ENCODE data around the gene AUTS2.

Gene AUTS2

GRCh38 chr7:70374772-70375533 lies 776.7 kb downstream of the AUTS2 start:
- no peak for DNase-seq

DNA sequence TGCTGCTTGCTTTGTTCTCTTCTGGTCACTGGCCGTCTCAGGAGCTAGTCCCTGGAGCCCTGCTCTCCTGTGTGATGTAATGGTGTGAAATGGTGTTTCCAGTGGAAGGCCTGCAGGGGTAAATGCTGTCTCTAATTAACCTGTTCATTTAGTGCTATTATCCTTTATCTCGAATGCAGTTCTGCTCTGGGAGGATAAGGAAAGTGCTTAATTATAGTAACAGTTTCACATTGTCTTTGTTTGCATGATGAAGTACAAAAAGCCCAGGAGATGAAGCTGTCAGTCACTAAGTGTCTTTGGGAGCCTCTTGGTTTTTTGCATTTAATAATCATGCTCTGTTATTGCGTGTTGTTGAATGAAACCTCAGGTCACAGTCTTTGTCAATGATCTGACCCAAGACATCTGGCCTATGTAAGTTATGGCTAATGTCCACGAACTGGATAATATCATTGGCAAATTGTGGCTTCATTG lies 778.3 kb downstream of the AUTS2 start:
- DNase-seq: no peak

DNA sequence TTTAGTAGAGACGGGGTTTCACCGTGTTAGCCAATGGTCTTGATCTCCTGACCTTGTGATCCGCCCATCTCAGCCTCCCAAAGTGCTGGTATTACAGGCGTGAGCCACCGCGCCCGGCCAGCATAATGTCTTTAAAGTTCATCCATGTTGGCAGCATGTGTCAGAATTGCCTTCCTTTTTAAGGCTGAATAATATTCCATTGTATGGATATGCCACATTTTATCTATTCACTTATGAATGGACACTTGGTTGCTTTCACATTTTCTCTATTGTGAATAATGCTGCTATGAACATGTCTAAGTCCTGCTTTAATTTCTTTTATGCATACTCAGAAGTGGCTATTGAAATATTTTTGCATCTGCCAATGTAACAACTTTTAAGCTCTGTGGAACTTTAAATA lies 779.7 kb downstream of the AUTS2 start:
- DNase-seq: no peak

DNA sequence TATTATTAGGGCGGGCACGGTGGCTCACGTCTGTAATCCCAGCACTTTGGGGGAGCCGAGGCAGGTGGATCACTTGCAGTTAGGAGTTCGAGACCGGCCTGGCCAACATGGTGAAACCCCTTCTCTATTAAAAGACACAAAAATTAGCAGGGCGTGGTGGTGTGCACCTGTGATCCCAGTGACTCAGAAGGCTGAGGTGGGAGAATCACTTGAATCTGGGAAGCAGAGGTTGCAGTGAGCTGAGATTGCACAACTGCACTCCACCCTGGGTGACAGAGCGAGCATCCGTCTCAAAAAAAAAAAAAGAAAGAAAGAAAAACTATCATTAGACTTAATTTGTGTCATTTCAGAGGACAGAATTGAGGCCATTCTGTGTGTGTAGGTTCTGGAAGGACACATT lies 780.9 kb downstream of the AUTS2 start:
- DNase-seq: no peak

- DNase-seq: no peak
These were observed 782.2 kb downstream of the AUTS2 start for GRCh38 chr7:70380421-70381015.

DNA sequence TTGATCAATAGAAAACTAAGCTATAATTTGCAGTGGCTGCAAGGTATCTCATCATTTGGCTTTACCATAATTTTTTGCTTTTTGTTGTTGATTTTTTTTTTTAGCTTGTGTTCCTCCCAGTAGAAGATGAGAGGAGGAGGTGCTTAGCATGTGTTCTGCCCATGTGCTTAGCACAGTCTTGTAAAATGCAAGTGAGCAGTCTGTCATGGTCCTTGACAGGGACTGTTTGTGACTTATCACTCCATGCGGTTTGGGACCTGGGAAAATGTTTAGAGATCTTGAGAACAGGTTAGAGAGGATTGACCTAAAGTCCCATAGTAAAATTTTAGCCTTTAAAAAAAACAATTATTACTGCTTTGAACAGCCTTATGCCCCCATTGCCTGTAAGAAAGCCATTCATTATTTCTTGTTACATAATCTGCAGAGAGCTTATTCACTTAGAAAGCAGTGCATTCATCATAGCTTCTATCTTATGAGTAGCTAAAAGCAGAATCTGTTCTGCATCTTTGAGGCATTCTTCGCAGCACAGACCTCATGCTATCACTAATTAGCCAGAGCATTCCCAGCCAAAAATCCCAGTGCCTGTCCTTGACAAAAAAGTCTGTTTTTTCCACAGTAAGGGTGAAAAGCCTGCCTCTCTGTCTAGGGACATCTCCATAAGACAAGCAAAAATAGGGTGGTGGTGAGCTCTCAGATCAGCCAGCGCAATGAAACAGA lies 784.9 kb downstream of the AUTS2 start:
- no peak for DNase-seq

DNA sequence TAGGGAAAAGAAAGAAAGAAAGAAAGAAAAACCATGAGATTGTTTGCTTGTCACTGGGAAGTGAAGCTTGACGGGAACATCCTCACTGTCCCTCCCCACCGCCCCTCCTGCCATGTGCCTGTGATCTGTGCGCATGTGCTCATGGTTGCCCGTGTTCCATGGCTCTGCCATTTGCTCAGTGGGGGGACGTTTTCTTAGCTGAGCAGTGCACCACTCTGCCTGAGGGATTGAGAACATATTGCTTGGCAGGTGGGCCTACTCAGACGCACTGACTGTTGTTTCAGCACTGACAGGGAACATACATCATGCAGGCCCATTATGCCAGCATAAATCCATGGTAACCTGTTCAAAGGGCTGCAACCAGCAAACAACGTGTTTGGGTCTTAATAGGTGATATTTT lies 785.7 kb downstream of the AUTS2 start:
- DNase-seq: no peak

GRCh38 chr7:70384891-70385290 lies 786.6 kb downstream of the AUTS2 start:
- no peak for DNase-seq

- no peak for DNase-seq
These were observed 788.9 kb downstream of the AUTS2 start for GRCh38 chr7:70387217-70387616.

GRCh38 chr7:70389531-70390151 lies 791.4 kb downstream of the AUTS2 start:
- no peak for DNase-seq

- no peak for DNase-seq
These were observed 792.0 kb downstream of the AUTS2 start for GRCh38 chr7:70390251-70390650.

DNA sequence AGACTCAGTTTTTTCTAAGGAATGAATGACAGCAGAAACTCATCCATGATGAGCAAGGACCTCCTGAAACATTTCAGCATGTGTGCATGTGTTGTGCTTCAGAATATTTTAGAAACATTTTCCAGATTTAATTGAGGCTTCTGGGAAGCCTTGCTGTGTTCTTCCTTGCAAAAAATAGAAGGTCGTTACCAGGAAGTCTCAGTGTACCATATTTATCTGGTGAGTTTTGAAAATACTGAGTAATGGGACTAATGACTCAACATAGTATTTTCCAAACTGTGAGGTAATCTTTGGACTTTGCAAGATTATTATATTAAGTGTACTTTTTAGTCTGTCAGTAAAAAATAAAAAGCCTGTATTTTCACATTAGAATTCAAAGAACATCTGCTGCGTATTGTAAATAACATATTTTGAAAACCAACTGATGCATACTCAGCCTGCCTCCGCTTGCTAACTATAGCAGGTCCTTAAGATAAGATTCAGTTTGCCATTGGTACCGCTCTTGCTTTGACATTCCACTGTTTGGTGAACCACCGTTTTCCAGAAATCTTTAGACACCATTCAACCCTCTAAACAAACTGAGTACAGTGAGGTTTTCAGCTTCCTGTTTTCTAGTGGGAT lies 794.1 kb downstream of the AUTS2 start:
- DNase-seq: no peak

DNA sequence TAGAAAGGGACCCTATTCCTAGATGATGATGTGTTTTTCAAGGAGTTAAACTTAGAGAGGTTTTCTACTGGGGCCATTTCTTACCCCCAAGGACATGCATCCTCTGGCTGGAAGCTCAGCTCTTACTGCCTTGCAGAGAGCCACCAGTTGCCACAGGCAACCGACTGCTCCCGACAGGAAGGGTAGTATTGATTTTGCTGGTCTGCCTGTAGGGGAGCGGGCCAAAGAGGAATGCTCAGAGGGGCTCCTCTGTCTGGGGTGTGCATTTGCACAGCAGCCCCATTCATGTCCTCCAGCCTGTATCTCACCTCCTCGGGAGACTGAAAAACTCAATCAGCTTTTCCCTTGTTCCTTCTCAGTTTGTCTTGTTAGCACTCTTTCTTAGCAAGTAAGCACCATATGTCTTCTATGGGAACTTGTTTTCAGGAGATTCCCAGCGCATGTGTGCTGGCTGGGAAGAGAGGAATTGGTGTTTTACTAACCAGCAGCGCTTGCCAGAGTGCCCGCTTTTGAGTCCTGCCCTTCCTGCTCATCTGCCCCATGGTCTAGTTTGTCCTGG lies 794.7 kb downstream of the AUTS2 start:
- no peak for DNase-seq

DNA sequence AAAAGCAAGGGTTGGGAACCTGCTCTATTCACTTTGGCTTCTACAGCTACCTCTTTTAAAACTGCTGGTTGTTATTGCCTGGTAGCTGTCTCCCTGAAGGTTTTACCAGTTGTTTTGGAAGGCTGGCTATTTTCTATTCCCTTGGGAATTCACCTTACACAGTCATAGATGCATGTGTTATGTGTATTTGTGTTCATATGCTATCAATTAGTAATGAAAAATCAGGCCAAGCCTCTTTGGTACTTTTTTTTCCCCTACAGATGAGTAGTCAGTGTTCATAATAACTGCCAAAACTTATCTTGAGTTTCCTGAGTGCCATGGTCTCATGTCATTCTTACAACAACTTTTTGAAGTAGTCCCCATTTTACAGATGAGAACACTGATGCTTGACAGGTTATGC lies 795.7 kb downstream of the AUTS2 start:
- DNase-seq: no peak

GRCh38 chr7:70400829-70401380 lies 802.6 kb downstream of the AUTS2 start:
- DNase-seq: no peak

DNA sequence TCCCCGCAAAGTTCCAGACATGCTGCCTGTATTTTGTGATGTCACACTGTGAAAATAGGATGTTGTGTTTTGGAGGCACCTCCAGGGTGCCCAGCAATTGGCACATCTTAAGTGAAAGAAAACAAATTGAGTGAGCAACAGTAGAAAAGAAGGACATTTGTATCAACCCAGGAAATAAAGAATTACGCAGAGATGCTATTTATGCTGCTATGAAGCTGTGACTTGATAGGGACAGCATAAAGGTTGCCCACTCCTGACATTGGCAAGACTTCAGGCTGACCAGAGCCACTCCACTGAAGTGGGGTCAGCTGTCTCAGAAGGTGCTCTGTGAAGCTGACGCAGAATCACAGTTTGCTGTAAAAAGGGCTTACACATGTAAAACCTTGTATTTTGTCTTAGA lies 803.8 kb downstream of the AUTS2 start:
- DNase-seq: no peak

DNA sequence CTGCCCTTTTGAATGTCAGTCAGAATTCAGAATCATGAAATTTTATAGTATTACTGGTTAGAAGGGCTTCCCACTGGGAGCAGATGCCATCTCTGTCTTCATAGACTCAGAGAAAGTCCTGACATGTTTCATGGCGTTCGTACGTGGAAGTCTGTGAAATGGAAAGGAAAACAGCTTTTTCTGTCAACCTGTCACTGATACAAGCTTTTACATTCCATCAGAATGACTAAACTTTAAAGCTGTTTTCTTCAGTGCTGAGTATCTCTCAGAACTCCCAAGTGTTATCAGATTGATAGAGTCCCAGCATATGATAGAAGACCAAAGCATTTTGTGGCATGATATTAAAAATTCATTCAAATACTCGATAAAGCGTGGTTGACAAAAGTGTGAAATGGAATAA lies 807.0 kb downstream of the AUTS2 start:
- no peak for DNase-seq

GRCh38 chr7:70406186-70406949 lies 808.1 kb downstream of the AUTS2 start:
- DNase-seq: no peak

GRCh38 chr7:70406950-70407209 lies 808.6 kb downstream of the AUTS2 start:
- DNase-seq: no peak

GRCh38 chr7:70408477-70408876 lies 810.2 kb downstream of the AUTS2 start:
- no peak for DNase-seq

- no peak for DNase-seq
These were observed 810.6 kb downstream of the AUTS2 start for GRCh38 chr7:70408891-70409290.

All from effector CD4-positive, alpha-beta T cell (primary cell).